Measurements from ENCODE around the gene RASSF5.

DNA sequence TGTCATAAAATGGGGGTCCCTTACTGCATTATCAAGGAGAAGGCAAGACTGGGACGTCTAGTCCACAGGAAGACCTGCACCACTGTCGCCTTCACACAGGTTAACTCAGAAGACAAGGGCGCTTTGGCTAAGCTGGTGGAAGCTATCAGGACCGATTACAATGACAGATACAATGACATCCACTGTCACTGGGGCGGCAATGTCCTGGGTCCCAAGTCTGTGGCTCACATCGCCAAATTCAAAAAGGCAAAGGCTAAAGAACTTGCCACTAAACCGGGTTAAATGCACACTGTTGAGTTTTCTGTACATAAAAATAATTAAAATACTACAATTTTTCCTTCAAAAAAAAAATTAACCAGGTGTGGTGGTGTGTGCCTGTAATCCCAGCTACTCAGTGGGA, 22.1 kb downstream of the RASSF5 start:
- TF ChIP-seq, protein P1, sequence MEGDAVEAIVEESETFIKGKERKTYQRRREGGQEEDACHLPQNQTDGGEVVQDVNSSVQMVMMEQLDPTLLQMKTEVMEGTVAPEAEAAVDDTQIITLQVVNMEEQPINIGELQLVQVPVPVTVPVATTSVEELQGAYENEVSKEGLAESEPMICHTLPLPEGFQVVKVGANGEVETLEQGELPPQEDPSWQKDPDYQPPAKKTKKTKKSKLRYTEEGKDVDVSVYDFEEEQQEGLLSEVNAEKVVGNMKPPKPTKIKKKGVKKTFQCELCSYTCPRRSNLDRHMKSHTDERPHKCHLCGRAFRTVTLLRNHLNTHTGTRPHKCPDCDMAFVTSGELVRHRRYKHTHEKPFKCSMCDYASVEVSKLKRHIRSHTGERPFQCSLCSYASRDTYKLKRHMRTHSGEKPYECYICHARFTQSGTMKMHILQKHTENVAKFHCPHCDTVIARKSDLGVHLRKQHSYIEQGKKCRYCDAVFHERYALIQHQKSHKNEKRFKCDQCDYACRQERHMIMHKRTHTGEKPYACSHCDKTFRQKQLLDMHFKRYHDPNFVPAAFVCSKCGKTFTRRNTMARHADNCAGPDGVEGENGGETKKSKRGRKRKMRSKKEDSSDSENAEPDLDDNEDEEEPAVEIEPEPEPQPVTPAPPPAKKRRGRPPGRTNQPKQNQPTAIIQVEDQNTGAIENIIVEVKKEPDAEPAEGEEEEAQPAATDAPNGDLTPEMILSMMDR (IDR thresholded peaks at IDR 0.05) = no peak
- TF ChIP-seq EZH2 (IDR thresholded peaks at IDR 0.05; ENCODE audit: borderline replicate concordance, insufficient read depth, low read depth, low read length, poor library complexity, severe bottlenecking) = no peak

Measured in B cell (primary cell).